Right atrium auricular region (tissue), 2 donors: ENCODE results near the gene RAPGEF4. TPM values are rescaled to one million over a fixed set of nuclear protein-coding genes. Genes with fewer than 3 reads are reported as not detected.

Experiments
- DNase-seq: peaks from one replicate; pipeline ENCODE4 v3.0.0-alpha.2; 2019; ENCODE audit warnings: low spot score
- H3K27ac ChIP-seq, 2 donors: fragments of 200-600 bp; sonication (generic); 1 replicate in 1 of 2; 2 replicates in 1 of 2; pipeline ENCODE4 v1.5.1; 2016 to 2019
- H3K27me3 ChIP-seq, 2 donors: fragments of 200-600 bp; sonication (generic); one replicate each; pipeline versions ENCODE4 v1.5.1 to v1.6.0; 2017 to 2019
- H3K36me3 ChIP-seq: fragments of 200-600 bp; sonication (generic); one replicate; pipeline ENCODE4 v1.5.1; 2016
- H3K4me1 ChIP-seq, 2 donors: fragments of 200-600 bp; sonication (generic); one replicate each; pipeline versions ENCODE4 v1.5.1 to v1.6.0; 2017 to 2019
- H3K4me3 ChIP-seq, 2 donors: fragments of 200-600 bp; sonication (generic); 1 replicate in 1 of 2; 2 replicates in 1 of 2; pipeline ENCODE4 v1.5.1; 2017 to 2019; ENCODE audit warnings: mild to moderate bottlenecking in 1 of 2, moderate library complexity in 1 of 2
- H3K9me3 ChIP-seq, 2 donors: fragments of 200-600 bp; sonication (generic); one replicate each; pipeline ENCODE4 v1.5.1; 2019
- CTCF ChIP-seq, 2 donors: fragments of 200-600 bp; sonication (generic); IDR thresholded peaks; one replicate each; pipeline ENCODE4 v1.5.1; 2019; ENCODE audit warnings: antibody characterized with exemption in 2 of 2
- total RNA-seq, 2 donors: library from RNA; depleted of rRNA; stranded (reverse); fragments of >200 nt; gene quantifications; one replicate each; pipeline ENCODE4 v1.1.0, GENCODE V29; 2016

The RAPGEF4 gene
- total RNA-seq, 2 donors from 2014 or later: 6.2 to 14.1 TPM

DNA sequence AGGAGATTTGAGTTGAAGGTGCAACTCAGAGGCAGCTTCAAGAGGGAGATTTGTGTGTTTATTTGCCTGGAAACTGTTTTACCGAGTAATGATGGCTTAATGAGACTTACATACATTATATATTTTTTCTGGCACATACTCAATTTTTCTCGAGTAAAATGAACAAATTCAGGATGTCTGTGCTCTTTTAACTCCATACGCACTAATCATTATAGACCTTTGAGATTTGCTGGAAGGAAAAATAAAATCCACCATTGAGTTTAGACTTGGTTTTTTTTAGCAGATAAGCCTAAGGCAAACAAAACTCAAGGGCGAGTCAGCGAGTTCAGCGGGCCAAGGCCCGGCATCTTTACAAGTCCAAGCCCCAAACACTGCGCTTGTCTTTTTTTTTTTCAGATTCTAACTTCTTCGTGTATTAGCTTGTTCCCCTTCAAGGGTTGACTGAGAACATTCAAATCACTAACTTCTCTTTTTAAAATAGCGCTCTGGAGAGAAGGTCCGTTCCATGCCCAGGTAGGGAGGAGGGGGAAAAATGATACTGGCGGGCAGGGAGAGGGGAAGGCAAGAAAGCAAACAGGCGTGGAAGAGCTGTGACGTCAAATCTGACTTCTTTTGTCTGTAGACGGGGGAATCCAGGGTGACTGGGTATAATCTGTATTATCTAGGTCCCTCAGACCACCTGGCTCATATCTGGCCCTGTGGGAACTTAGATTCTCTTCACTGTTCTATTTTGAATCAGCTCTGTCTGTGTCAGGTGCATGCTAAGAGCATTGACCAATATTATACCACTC is 267.3 kb downstream of the RAPGEF4 start:
- DNase-seq: no peak
- Histone ChIP-seq H3K4me1 (peaks cover 0 to 15% of the 10 kb centered on the region in 2 donors), H3K36me3 (no peaks in the 10 kb centered on the region), H3K27me3 (no peaks in the 10 kb centered on the region), H3K4me3 (no peak overlapping the region), H3K27ac (no peak overlapping the region), H3K9me3 (no peaks in the 10 kb centered on the region)
- no peak for TF ChIP-seq CTCF (IDR thresholded peaks at IDR 0.05)

- Histone ChIP-seq H3K27ac (no peak overlapping the region), H3K9me3 (no peaks in the 10 kb centered on the region), H3K4me3 (no peak overlapping the region), H3K36me3 (no peaks in the 10 kb centered on the region), H3K4me1 (no peaks in the 10 kb centered on the region), H3K27me3 (no peaks in the 10 kb centered on the region)
- TF ChIP-seq CTCF (IDR thresholded peaks at IDR 0.05): no peak
- DNase-seq: no peak
Observed at GRCh38 chr2:173008786-173009185, 273.1 kb downstream of the RAPGEF4 start.

GRCh38 chr2:173010233-173010632 is 274.6 kb downstream of the RAPGEF4 start:
- H3K4me3 ChIP-seq: no peak overlapping the region
- H3K27me3 ChIP-seq: no peaks in the 10 kb centered on the region
- TF ChIP-seq CTCF (IDR thresholded peaks at IDR 0.05): no peak
- no peaks in the 10 kb centered on the region for H3K4me1 ChIP-seq
- H3K36me3 ChIP-seq: no peaks in the 10 kb centered on the region
- H3K27ac ChIP-seq: no peak overlapping the region
- DNase-seq: no peak
- no peaks in the 10 kb centered on the region for H3K9me3 ChIP-seq

- H3K4me1 ChIP-seq: no peaks in the 10 kb centered on the region
- no peak overlapping the region for H3K27ac ChIP-seq
- no peak for TF ChIP-seq CTCF (IDR thresholded peaks at IDR 0.05)
Observed at GRCh38 chr2:173016451-173016850, 280.8 kb downstream of the RAPGEF4 start.

GRCh38 chr2:173017646-173018420 is 282.2 kb downstream of the RAPGEF4 start:
- Histone ChIP-seq H3K27me3 (no peaks in the 10 kb centered on the region), H3K9me3 (no peaks in the 10 kb centered on the region), H3K4me3 (no peak overlapping the region), H3K27ac (no peak overlapping the region), H3K4me1 (no peaks in the 10 kb centered on the region), H3K36me3 (no peaks in the 10 kb centered on the region)
- DNase-seq: no peak
- TF ChIP-seq CTCF (IDR thresholded peaks at IDR 0.05): no peak

More at GRCh38 chr2:173016451-173016850, 280.8 kb downstream of the RAPGEF4 start:
- Histone ChIP-seq H3K9me3 (no peaks in the 10 kb centered on the region), H3K36me3 (no peaks in the 10 kb centered on the region), H3K27me3 (no peaks in the 10 kb centered on the region), H3K4me3 (no peak overlapping the region)
- DNase-seq: no peak
